ENCODE data around the gene SOCS1. TPM values are rescaled to one million over a fixed set of nuclear protein-coding genes. Genes with fewer than 3 reads are reported as not detected.

SOCS1 gene
- total and polyA plus RNA-seq, 2 donors (not counting 3 experiments of a cell fraction or from before 2014, with no cell fraction given), result 1.1 to 1.7 TPM

DNA sequence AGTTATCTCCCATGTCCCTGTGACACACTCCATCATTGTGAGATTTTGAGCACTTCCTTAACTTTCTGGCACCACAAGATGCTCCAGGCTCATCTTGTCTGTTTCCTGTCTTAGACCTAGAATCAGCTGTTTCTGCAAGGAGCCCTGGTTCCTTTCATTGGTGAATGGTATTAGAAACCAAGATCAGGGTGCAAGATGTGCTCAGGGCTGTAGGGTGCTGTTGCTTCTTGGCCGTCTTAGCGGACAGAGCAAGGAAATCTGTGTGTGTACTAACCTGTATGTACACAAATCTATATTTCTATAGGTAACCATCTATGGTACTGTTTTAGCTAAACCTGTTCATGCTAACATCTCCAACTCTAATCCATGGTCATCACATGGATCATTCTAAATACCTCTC, 33.2 kb upstream of the SOCS1 start:
- dilution Hi-C loops (cut with MboI; ENCODE audit: extremely low pct_ligation_motif_present, low sequenced_read_pairs), result no loop called here
- intact Hi-C loops (cut with micrococcal nuclease), result no loop called here
- ChIA-PET CTCF (interaction anchor here (1.2 kb wide), 1 partner anchor 9 kb away, joined by 3 read pairs; no protein-coding TSS in a partner anchor), POLR2A (no interaction called here)
- Histone ChIP-seq H3K9me1 (replicated peaks; ENCODE audit: control insufficient read depth, extremely low read depth, insufficient read depth, low read length) (no peaks in the 10 kb centered on the region), H3K27ac (ENCODE audit: insufficient read depth, low read depth, low read length) (no peak overlapping the region), H3K36me3 (ENCODE audit: control insufficient read depth in 2 of 2, extremely low read depth in 1 of 2, insufficient read depth in 2 of 2, low read length in 2 of 2) (no peaks in the 10 kb centered on the region), H3K4me1 (ENCODE audit: control insufficient read depth, extremely low read depth, insufficient read depth, low read length) (no peaks in the 10 kb centered on the region), H2AFZ (ENCODE audit: low read depth, low read length) (no peak overlapping the region), H3K9me3 (replicated peaks; ENCODE audit: control insufficient read depth, insufficient read depth, low read length) (no peaks in the 10 kb centered on the region), H3K9ac (replicated peaks; ENCODE audit: extremely low read depth, insufficient read depth, low read length) (no peak overlapping the region), H4K20me1 (replicated peaks; ENCODE audit: control insufficient read depth, extremely low read depth, insufficient read depth, low read length) (no peaks in the 10 kb centered on the region), H3K4me2 (ENCODE audit: insufficient read depth, low read length) (no peak overlapping the region), H3K27me3 (ENCODE audit: control insufficient read depth in 2 of 2, insufficient read depth in 2 of 2, low read length in 2 of 2) (peaks cover 3 to 5% of the 10 kb centered on the region in 2 experiments), H3K4me3 (replicated peaks in 1 of 3; ENCODE audit: insufficient read depth in 1 of 3, low read depth in 1 of 3, low read length in 3 of 3) (no peak overlapping the region), H3K79me2 (ENCODE audit: control insufficient read depth, insufficient read depth, low read length) (no peaks in the 10 kb centered on the region)
- FAIRE-seq, result no peak
- BruUV-seq (replicated peaks), result no TSS peak
- TF ChIP-seq MAX (IDR thresholded peaks at IDR 0.05; ENCODE audit: insufficient read depth, insufficient read length), result no peak
- no peak for TF ChIP-seq POLR2A (IDR thresholded peaks at IDR 0.05; ENCODE audit: low read depth, low read length)
- no peak for TF ChIP-seq EZH2 (IDR thresholded peaks at IDR 0.05; ENCODE audit: borderline replicate concordance, low read depth, low read length, severe bottlenecking)
- TF ChIP-seq POLR2AphosphoS5 (IDR thresholded peaks at IDR 0.05; ENCODE audit: insufficient read depth, low read depth, low read length), result no peak
- no peak for TF ChIP-seq JUN (IDR thresholded peaks at IDR 0.05; ENCODE audit: borderline replicate concordance, insufficient read depth, insufficient read length, low read depth)
- no peak for TF ChIP-seq FOS (IDR thresholded peaks at IDR 0.05; ENCODE audit: borderline replicate concordance, insufficient read depth, low read length)
- TF ChIP-seq MYC (IDR thresholded peaks at IDR 0.05; ENCODE audit: low read depth, low read length), result no peak
- no peak for TF ChIP-seq GATA2 (IDR thresholded peaks at IDR 0.05; ENCODE audit: insufficient read depth, insufficient read length, low read depth, low read length)
- TF ChIP-seq, protein P1, sequence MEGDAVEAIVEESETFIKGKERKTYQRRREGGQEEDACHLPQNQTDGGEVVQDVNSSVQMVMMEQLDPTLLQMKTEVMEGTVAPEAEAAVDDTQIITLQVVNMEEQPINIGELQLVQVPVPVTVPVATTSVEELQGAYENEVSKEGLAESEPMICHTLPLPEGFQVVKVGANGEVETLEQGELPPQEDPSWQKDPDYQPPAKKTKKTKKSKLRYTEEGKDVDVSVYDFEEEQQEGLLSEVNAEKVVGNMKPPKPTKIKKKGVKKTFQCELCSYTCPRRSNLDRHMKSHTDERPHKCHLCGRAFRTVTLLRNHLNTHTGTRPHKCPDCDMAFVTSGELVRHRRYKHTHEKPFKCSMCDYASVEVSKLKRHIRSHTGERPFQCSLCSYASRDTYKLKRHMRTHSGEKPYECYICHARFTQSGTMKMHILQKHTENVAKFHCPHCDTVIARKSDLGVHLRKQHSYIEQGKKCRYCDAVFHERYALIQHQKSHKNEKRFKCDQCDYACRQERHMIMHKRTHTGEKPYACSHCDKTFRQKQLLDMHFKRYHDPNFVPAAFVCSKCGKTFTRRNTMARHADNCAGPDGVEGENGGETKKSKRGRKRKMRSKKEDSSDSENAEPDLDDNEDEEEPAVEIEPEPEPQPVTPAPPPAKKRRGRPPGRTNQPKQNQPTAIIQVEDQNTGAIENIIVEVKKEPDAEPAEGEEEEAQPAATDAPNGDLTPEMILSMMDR (IDR thresholded peaks at IDR 0.05; ENCODE audit: extremely low read depth in 1 of 2, insufficient read depth in 1 of 2, low read depth in 1 of 2, low read length in 2 of 2), result no peak
- no peak for DNase-seq (ENCODE audit: low read depth, low spot score)
